ENCODE results near the gene ACP4. TPM values are rescaled to one million over a fixed set of nuclear protein-coding genes. Genes with fewer than 3 reads are reported as not detected.

ACP4 gene
- total RNA-seq, 1 donor from 2014 or later, result not detected

- DNase-seq (ENCODE audit: low spot score), result no peak
These were observed 30.5 kb downstream of the ACP4 start for GRCh38 chr19:50820549-50821247.

- no peak for DNase-seq (ENCODE audit: low spot score)
These were observed 31.0 kb downstream of the ACP4 start for GRCh38 chr19:50821248-50821612.

GRCh38 chr19:50821622-50822021 lies 31.4 kb downstream of the ACP4 start:
- DNase-seq (ENCODE audit: low spot score), result no peak

- DNase-seq (ENCODE audit: low spot score), result no peak
These were observed 32.5 kb downstream of the ACP4 start for GRCh38 chr19:50822661-50823208.

- no peak for DNase-seq (ENCODE audit: low spot score)
These were observed 33.3 kb downstream of the ACP4 start, which contains the start of gene KLK1 for GRCh38 chr19:50823389-50824042. Gene KLK1 (minus strand): TSS chr19:50823787. CDS start chr19:50823748, 39 bp downstream.

- DNase-seq (ENCODE audit: low spot score), result no peak
These were observed 36.5 kb downstream of the ACP4 start for GRCh38 chr19:50826492-50827240.

GRCh38 chr19:50827476-50827875 lies 37.3 kb downstream of the ACP4 start:
- no peak for DNase-seq (ENCODE audit: low spot score)

GRCh38 chr19:50829801-50830200 lies 39.6 kb downstream of the ACP4 start:
- DNase-seq (ENCODE audit: low spot score), result no peak

GRCh38 chr19:50830266-50831025 lies 40.2 kb downstream of the ACP4 start:
- DNase-seq (ENCODE audit: low spot score), result no peak

GRCh38 chr19:50831026-50831396 lies 40.8 kb downstream of the ACP4 start:
- DNase-seq (ENCODE audit: low spot score), result no peak

GRCh38 chr19:50832666-50833065 lies 42.5 kb downstream of the ACP4 start:
- no peak for DNase-seq (ENCODE audit: low spot score)

GRCh38 chr19:50833117-50833801 lies 43.0 kb downstream of the ACP4 start, which contains the start of gene KLK15:
Gene KLK15 (minus strand): TSS chr19:50833574. CDS start chr19:50831492, 2,082 bp downstream.
- no peak for DNase-seq (ENCODE audit: low spot score)

GRCh38 chr19:50833802-50834167 lies 43.6 kb downstream of the ACP4 start:
- DNase-seq (ENCODE audit: low spot score), result no peak

- DNase-seq (ENCODE audit: low spot score), result no peak
These were observed 45.0 kb downstream of the ACP4 start for GRCh38 chr19:50835103-50835784.

GRCh38 chr19:50835785-50836542 lies 45.7 kb downstream of the ACP4 start:
- peak; percentile 91 for DNase-seq (ENCODE audit: low spot score)

GRCh38 chr19:50836543-50837195 lies 46.5 kb downstream of the ACP4 start:
- DNase-seq (ENCODE audit: low spot score), result no peak

- no peak for DNase-seq (ENCODE audit: low spot score)
These were observed 47.1 kb downstream of the ACP4 start for GRCh38 chr19:50837300-50837699.

GRCh38 chr19:50838239-50838638 lies 48.0 kb downstream of the ACP4 start:
- no peak for DNase-seq (ENCODE audit: low spot score)

All from mesenteric fat pad (tissue), 1 donor.